Activated CD4-positive, alpha-beta T cell treated with anti-CD3 and anti-CD28 coated beads for 48 hours (primary cell): Measurements from ENCODE around the gene POU2F2.
A peak's percentile ranks its signal among the peaks of the same experiment; 100 is the strongest.

ENCODE experiments used
- DNase-seq: peaks from one replicate; pipeline ENCODE4 v3.0.0-alpha.2; 2020

POU2F2 gene

GRCh38 chr19:42099336-42099925 is 32.8 kb downstream of the POU2F2 start:
- DNase-seq = no peak

GRCh38 chr19:42098781-42099180 is 33.5 kb downstream of the POU2F2 start:
- DNase-seq = no peak

- DNase-seq = no peak
These were observed 34.8 kb downstream of the POU2F2 start for GRCh38 chr19:42097461-42097860.

- no peak for DNase-seq
These were observed 35.9 kb downstream of the POU2F2 start for GRCh38 chr19:42096255-42096837.

GRCh38 chr19:42095814-42096230 is 36.4 kb downstream of the POU2F2 start:
- DNase-seq = peak; percentile 24

GRCh38 chr19:42095142-42095813 is 37.0 kb downstream of the POU2F2 start:
- no peak for DNase-seq

GRCh38 chr19:42093926-42094325 is 38.3 kb downstream of the POU2F2 start:
- no peak for DNase-seq

GRCh38 chr19:42093505-42093904 is 38.7 kb downstream of the POU2F2 start:
- DNase-seq = no peak

- peak; percentile 61 for DNase-seq
These were observed 39.9 kb downstream of the POU2F2 start for GRCh38 chr19:42092350-42092749.

GRCh38 chr19:42091742-42092141 is 40.5 kb downstream of the POU2F2 start:
- DNase-seq = no peak

GRCh38 chr19:42091300-42091699 is 40.9 kb downstream of the POU2F2 start:
- no peak for DNase-seq

- no peak for DNase-seq
These were observed 41.6 kb downstream of the POU2F2 start for GRCh38 chr19:42090672-42091071.

GRCh38 chr19:42089772-42090171 is 42.5 kb downstream of the POU2F2 start:
- DNase-seq = no peak

GRCh38 chr19:42089191-42089750 is 43.0 kb downstream of the POU2F2 start:
- DNase-seq = no peak

- DNase-seq = no peak
These were observed 43.6 kb downstream of the POU2F2 start for GRCh38 chr19:42088471-42089190.

- no peak for DNase-seq
These were observed 45.3 kb downstream of the POU2F2 start for GRCh38 chr19:42086770-42087550.

- no peak for DNase-seq
These were observed 46.0 kb downstream of the POU2F2 start for GRCh38 chr19:42086188-42086736.

GRCh38 chr19:42083537-42083936 is 48.7 kb downstream of the POU2F2 start:
- no peak for DNase-seq

GRCh38 chr19:42081584-42082203 is 50.6 kb downstream of the POU2F2 start:
- DNase-seq = no peak

- no peak for DNase-seq
These were observed 51.4 kb downstream of the POU2F2 start for GRCh38 chr19:42080764-42081375.
